Fibroblast of villous mesenchyme (primary cell): ENCODE measurements around the gene SLC25A33. TPM values are rescaled to one million over a fixed set of nuclear protein-coding genes. Genes with fewer than 3 reads are reported as not detected.
A peak's percentile ranks its signal among the peaks of the same experiment; 100 is the strongest.
"Not testable (repeated sequence)": the region's sequence is repeated elsewhere in the genome, so short reads cannot be mapped to it uniquely, and the experiment has no call there.

Experiments used
- DNase-seq: peaks from one replicate; pipeline ENCODE4 v3.0.0-alpha.2; 2010; ENCODE audit warnings: low read depth
- H3K4me3 ChIP-seq: 2 replicates; pipeline ENCODE4 v1.5.1; 2011; ENCODE audit warnings: low read depth, mild to moderate bottlenecking, low read length
- total RNA-seq: library from RNA; depleted of rRNA; stranded (reverse); fragments of >200 nt; gene quantifications from 2 replicates; pipeline ENCODE4 v1.2.3, GENCODE V29; 2012
- TF ChIP-seq, protein P1 (sequence below): IDR thresholded peaks from 2 replicates; pipeline ENCODE4 v1.5.1; 2012; ENCODE audit warnings: low read depth, mild to moderate bottlenecking, low read length; ENCODE audit not compliant: insufficient read depth

Gene SLC25A33
- total RNA-seq, 1 donor, result 6.5 TPM

DNA sequence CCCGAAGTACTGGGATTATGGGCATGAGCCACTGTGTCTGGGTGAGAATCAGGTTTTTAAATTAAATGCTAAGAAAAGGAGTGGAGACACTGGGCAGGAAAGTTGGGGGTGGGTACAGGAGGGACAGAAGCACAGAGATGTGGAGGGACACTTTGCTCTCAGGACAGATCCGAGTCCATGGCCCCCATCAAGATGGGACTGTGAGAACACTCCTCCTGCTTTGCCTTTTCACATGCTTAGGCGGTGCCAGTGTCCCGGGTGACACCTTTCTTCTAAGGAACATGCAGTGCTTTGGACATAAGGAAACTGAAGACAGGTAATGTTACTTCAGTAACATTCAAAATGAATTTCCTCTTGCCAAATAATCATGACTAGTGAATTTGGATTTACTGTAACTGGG lies 16.7 kb downstream of the SLC25A33 start:
- TF ChIP-seq, protein P1, sequence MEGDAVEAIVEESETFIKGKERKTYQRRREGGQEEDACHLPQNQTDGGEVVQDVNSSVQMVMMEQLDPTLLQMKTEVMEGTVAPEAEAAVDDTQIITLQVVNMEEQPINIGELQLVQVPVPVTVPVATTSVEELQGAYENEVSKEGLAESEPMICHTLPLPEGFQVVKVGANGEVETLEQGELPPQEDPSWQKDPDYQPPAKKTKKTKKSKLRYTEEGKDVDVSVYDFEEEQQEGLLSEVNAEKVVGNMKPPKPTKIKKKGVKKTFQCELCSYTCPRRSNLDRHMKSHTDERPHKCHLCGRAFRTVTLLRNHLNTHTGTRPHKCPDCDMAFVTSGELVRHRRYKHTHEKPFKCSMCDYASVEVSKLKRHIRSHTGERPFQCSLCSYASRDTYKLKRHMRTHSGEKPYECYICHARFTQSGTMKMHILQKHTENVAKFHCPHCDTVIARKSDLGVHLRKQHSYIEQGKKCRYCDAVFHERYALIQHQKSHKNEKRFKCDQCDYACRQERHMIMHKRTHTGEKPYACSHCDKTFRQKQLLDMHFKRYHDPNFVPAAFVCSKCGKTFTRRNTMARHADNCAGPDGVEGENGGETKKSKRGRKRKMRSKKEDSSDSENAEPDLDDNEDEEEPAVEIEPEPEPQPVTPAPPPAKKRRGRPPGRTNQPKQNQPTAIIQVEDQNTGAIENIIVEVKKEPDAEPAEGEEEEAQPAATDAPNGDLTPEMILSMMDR, result no peak
- DNase-seq, result no peak
- no peak overlapping the region for H3K4me3 ChIP-seq

DNA sequence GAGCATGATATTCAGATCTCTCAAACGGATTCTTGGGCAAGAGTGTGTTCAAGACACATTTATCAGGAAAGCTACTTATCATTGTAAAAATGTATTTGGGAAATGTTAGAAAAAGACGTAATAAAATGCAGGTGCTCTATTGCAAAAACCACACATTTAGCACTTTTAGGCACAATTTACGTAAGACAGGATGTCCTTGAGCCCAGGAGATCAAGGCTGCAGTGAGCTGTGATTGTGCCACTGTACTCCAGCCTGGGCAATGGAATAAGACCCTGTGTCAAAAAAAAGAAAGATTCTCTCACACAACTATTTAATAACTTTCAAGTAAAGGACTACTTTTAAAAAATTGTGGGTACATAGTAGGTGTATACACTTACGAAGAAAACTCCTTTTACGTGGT lies 18.4 kb downstream of the SLC25A33 start:
- no peak overlapping the region for H3K4me3 ChIP-seq
- TF ChIP-seq, protein P1, result no peak

DNA sequence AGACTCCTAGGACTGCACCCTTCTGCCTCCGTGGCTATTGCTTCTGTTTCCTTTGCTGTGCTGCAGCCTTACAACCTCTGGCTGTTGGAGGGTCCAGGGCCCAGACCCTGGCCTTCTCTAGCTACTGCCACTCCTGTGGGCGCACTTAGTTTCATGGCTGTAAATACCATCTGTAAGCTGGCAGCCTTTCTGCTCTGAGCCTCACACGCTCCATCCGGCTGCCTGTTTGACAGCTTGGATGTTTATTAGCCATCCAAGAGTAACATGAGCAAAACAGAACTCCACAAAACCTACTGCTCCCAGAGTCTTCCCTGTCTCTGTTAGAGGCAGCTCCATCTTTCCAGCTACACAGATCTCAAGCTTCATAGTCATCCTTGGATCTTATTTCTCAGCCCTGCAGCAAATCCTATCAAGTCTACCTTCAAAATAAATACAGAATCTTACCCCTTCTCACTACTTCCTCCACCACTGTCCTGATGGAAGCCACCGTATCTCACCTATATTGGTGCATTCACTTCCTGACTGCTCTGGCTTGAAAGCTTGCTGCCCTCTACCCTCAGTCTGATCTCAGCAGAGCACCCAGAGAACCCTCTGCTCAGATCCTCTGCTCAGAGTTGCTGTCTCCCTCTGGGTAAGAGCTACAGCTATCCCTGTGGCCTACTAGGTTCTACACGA lies 19.1 kb downstream of the SLC25A33 start:
- no peak for DNase-seq
- no peak overlapping the region for H3K4me3 ChIP-seq
- TF ChIP-seq, protein P1, result no peak

More for the DNA sequence above, 18.4 kb downstream of the SLC25A33 start:
- DNase-seq, result no peak

DNA sequence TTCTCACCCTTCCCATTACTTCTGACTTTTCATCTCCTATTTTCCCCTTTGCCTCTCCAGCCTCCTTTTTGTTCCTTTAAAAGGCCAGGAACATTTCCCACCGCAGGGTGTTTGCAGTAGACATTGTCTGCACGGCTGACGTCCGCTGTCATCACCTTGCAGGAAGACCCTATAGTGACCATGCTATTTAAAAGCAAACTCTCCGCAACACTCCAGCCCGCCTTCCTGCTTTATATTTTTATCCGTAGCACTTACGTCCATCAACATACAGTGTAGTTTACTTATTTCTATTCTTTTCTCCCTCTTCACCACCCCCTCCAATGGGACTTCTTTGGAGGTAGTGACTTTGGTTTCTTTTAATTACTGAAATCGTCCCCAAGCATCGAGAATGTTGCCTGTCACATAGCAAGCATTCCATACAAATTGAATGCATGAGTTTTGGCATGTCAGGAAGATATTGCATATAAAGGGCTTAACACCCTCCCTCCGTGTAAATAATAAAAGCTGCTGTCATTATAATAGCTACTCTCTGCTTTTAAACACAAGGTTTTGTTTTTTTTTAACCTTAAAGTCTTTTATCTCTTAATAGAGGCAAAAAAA lies 19.8 kb downstream of the SLC25A33 start:
- no peak for DNase-seq
- H3K4me3 ChIP-seq, result no peak overlapping the region
- TF ChIP-seq, protein P1, result no peak

DNA sequence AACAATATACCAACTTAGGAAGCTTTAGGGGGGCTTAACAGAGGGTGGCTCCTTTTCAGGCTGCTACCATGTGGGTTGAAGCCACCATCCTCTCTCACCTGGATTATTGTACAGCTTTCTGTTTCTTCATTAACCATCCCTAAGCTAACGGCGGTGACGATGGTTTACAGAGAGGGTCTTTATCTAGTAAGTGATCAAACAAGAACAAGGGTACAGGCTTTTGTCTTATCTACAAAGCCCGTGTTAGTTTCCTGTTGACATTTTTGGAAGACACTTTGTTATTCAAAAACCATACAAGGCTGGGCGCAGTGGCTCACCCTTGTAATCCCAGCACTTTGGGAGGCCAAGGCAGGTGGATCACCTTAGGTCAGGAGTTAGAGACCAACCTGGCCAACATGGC lies 20.4 kb downstream of the SLC25A33 start:
- no peak for DNase-seq
- no peak overlapping the region for H3K4me3 ChIP-seq
- TF ChIP-seq, protein P1, result no peak

DNA sequence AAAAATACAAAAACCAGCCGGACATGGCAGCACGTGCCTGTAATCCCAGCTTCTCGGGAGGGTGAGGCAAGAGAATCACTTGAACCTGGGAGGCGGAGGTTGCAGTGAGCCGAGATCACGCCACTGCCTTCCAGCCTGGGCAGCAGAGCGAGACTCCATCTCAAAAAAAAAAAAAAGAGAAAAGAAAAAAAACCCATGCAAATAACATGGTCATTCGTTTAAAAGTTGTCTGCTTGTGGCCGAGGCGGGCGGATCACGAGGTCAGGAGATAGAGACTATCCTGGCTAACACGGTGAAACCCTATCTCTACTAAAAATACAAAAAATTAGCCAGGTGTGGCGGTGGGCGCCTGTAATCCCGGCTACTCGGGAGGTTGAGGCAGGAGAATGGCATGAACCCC lies 20.8 kb downstream of the SLC25A33 start:
- DNase-seq, H3K4me3 ChIP-seq: not testable (repeated sequence)

DNA sequence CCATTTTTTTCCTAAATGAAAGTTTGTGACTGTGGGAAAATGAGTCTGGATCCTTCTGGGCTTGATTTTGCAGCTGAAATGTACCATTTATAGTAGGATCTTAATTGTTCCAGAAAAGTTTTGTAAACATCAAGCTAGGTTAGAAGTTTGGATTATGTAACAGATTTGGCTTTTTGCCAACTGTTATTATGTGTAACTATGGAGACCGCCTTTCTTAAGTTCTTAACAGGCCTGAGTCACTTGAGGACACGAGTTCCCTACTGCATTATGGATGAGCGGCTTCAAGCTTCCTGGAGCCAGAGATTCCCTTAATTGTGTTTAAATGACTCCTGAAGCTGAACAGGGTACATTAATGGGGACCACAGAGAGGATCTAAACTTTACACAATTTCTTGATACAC lies 22.2 kb downstream of the SLC25A33 start:
- H3K4me3 ChIP-seq, result no peak overlapping the region
- TF ChIP-seq, protein P1, result no peak
- DNase-seq, result peak; percentile 97
